Measurements from ENCODE around the gene ENO3.

The ENO3 gene

DNA sequence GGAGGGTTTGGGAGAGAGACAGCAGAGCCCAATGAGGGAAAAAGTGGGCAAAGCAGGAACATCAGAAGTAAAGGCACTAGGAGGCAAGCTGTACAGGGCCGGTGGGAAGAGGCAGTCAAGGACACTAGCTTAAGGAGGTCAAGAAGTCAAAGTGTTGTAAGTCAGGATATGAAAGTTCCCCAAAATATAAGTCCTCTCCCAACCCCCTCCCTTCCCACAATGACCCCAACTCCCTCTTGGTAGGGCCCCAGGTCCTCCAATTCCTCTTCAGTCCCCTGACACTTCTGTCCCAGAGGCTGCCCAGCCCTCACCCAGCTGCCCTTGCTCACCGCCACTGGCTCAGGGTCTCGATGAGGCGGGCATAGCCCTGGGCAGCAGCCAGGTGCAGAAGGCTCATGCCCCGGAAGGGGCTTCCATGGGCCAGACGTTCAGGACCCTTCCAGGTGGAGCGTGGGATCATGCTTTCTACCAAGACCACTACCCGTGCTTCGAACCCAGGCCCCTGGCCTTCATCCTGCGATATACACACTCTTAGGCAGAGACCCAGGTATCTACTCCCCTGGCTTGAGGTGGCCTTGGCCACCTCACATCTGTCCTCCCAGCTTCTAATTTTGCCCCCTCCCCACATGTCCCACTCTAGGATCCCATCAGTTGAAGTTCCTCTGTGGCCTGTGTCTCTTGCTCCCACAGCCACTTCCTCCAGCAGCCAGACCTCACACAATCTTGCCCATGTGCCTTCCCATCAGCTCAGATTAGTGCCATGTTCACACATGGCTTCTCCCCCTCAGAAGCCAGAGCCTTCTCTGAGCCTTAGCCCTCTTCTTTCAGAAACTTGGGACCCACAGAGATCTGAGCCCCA is 22.6 kb downstream of the ENO3 start:
- no peak for DNase-seq (ENCODE audit: low read depth)

DNA sequence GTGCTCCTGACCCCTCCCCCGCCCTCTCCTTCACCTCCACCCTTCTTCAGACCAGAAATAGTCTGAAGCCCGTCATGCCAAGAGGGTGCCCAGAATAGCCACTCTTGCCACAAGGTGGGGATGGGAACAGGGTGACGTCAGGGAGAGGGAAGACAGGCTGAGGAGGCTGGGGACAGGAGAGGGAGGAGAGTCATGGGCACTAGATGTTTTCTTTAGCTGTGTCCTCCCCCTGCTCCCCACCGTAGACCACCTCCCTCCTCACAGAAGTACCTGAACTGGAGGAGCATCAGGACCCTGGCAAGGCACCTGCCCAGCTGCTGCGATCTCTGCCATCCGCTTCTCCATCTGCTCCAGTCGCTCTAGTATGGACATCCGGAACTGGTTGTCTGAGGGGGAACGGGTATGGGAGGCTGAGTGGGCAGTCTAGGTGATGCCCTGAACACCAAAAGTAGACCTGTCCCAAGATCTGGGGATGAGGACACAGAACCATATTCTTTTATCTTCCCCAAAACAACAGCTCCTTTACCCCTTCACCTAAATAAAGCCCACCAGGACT is 23.3 kb downstream of the ENO3 start:
- DNase-seq (ENCODE audit: low read depth) = no peak

DNA sequence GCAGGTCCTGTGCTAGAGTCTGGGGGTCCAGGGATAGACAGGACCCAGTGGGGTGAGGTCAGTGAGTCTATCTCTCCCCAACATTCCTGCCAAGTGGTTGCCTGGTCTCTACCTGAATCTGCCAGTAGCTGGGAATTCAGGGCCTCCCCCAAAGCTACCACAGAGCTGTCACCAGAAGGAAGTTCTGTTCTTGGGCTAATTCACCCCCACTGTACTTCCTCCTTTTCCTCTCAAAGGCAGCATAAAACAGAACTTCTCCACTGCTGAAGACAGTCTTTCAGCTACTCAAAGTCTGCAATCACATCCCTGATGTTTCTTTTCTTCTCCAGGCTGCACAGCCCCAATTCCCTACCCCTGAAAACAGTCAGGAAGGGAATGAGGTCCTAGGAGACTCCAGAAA is 27.8 kb downstream of the ENO3 start:
- no peak for DNase-seq (ENCODE audit: low read depth)

DNA sequence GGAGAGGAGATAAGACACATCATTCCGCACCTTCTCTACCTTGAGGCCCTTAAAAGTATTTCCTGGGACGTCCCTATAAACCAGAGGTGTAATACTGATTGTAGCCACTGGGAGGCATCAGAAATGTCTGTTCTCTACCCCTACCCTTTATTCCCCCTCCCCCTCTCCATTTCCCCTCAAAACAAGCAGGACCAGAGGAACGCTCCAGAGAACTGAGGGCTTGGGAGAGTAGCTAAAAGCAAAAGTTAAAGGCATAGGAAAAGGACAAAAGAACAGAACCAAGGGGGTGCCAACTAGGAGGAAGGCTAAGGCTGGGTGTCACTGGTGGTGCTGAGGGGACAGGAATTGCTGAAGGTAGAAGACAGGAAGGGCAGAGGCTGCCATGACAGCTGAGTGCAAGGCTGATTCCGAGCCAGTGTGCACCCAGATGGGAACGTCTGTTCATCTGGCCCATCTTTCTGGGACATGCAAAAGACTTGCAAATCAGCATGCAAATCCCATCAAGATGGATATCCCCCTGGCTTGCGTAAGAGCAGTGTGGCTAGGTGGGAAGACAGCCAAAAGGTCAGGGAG is 29.8 kb downstream of the ENO3 start:
- no peak for DNase-seq (ENCODE audit: low read depth)

DNA sequence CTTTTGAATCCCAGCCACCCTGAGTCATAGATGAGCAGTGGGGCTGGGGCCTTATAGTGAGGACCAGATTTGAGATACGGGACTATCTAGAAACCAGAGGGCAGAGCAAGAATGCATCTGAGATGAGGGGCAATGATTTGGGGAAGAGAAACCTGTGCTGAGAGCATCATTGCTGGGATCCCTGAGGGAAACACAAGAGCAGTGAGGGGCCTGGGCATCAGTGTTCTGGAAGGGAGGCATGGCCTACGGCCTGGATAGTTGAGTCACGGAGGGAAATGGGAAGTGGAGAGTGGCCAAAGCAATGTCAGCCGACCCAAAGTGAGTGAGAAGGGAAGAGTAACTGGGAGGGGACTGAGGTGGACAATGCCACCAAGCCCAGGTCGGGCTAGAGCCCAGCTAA is 31.4 kb downstream of the ENO3 start:
- DNase-seq (ENCODE audit: low read depth) = no peak

DNA sequence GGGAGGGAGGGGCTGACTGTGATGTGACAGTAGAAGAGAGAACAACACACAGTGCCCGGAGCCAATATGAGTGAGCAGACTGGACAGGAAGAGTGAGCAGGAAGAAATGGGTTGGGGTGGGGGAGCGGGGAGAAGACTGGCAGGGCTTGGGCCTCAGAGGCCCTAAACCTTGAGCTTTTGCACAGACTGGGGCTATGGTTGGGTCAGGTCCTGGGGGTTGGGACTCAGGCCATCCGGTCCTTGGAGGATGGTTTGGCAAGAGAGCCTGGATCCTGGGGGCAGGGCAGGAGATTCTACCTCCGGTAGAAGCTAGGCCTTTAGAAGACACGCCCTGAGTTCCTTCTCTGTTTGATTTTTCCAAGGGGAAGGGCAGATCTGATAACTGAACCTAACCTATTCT is 35.5 kb downstream of the ENO3 start:
- DNase-seq (ENCODE audit: low read depth) = no peak

DNA sequence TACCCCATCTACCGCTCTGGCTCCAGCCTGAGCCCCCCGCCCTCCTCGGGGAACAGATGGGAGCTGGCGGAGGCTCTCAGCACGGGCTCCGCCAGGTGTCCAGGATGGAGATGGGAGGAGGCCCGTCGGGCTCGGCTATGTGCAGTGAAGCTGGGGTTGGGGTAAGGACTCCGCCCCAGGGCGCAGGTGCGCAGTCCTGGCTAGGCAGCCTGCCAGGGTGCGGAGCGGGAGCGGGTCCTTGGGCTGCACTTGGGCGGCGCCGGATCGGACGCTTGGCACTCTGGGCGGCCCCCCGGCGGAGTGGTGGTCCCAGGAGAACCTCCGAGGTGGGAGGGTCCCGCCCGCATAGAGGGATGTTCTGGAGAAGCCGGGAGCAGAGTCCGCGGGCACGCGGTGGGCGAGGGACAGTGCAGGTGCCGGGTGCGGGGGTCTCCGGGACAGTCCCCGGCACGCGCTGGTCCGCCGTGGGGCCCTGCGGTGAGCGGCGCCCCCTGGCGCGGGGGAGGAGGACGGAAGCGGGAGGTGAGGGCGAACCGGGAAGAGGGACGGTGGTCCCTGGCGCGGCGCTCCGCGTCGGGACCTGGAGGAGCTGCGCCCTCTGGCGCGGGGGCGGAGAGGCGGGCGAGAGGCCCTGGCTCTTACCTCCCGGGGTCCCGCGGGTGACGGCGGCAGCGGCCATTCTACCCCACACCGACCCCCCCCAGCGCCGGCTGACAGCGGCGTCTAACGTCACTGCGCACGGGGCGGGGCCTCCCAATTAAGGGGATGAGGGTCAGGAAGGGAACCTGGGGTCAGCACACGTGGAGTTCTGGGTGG is 36.2 kb downstream of the ENO3 start, which contains the start of gene CAMTA2:
Gene CAMTA2 (minus strand): TSS at position 725 of the 816 bp plus-strand sequence. CDS start 1,453 bp downstream, outside the sequence.
- peak; percentile 82 for DNase-seq (ENCODE audit: low read depth)

DNA sequence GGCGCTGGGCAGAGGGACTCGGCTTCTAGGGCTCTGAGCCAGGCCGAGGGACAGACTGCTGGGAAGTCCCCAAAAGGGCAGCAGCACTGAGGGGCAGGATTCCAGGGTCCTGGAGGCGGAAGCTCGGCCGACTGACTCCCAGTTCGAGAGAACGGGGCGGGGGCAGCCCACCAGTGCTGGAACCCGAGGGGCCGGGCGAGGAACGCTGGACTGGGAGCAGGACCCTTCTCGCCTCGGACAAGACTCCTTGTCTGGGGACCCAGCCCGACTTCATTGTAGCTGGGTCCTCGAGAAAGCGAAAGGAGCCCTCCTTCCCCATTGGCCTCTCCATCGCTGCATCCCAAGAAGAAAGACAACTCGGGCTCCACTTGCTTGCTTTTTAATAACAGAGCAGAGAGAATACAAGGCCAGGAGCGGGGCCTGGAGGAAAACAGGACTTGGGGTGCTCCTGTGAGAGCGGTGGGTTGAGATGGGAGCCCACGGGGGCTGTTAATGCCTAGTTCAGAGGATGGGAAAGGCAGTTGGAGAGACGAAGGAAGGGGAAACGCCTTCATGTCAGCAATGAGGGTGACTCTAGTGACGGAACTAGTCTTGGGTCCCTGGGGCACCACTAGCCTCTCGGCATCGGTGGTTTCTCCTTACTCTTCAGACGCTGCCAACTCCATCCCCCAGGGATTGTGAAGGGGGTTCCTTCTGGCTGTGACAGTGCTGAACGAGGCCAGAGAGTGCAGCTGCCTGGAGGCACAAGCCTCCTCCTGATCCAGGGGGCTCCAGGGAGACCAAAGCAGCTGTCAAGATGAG is 37.0 kb downstream of the ENO3 start:
- no peak for DNase-seq (ENCODE audit: low read depth)

DNA sequence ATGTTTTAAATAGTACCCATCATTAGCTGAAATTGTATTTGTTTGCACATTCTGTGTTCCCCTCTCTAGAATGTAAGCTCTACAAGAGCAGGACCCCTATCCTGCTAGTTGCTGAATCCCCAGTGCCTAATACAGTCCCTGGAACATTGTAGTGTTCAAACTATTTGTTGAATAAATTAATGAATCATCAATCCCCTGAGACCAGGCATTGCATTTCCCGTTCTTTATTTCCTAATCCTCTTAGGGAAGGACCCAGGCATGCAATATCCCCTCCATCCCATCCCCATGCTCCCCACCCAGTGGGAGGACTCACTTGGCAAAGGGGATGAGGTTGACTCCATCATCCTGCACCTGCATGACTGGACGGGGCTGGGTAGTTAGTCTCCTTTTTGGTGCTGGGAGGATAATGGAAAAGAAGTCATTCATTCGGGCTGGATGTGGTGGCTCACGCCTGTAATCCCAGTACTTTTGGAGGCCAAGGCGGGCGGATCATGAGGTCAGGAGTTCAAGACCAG is 43.2 kb downstream of the ENO3 start:
- no peak for DNase-seq (ENCODE audit: low read depth)

DNA sequence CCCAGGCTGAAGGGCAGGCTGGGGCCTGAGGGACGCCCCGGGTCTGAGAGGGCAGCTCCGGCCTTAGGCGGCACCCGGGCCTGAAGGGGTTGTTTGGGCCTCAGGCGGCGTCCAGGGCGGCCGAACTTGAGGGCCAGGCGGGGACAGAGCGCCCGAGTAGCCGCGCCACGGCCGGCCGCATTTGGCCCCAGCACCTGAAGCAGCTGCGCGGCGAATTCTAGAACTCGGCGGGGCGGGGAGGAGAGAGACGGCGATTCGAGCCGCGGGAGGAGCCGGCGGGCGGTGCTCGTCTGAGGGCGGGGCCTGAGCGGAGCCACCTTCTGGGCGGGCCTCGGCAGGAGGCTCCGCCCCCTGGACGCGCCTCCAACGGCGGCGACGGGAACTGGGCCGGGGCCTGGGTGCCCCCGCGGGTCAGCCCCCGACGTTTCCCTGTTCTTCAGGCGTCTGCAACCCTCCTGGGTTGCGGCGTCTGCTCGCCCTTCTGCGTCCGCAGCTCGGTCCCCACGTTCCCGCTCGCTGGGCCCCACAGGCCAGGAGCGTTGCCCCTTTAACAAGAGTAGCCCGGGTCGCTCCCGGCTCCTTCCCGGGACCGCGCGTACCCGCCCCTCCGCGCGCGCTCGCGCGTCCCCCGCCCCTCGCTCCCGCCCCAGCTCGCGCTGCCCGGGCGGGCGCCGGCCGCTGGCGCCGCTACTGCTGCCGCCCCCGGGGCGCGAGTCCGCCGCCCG is 46.5 kb downstream of the ENO3 start, which contains the start of the genes INCA1 and KIF1C:
Gene INCA1 (minus strand): TSS at position 221 of the 725 bp plus-strand sequence. CDS start 3,085 bp downstream, outside the sequence.
Gene KIF1C (plus strand): TSS at position 649 of the 725 bp plus-strand sequence. CDS start 2,297 bp downstream, outside the sequence.
- peak; percentile 86 for DNase-seq (ENCODE audit: low read depth)

DNA sequence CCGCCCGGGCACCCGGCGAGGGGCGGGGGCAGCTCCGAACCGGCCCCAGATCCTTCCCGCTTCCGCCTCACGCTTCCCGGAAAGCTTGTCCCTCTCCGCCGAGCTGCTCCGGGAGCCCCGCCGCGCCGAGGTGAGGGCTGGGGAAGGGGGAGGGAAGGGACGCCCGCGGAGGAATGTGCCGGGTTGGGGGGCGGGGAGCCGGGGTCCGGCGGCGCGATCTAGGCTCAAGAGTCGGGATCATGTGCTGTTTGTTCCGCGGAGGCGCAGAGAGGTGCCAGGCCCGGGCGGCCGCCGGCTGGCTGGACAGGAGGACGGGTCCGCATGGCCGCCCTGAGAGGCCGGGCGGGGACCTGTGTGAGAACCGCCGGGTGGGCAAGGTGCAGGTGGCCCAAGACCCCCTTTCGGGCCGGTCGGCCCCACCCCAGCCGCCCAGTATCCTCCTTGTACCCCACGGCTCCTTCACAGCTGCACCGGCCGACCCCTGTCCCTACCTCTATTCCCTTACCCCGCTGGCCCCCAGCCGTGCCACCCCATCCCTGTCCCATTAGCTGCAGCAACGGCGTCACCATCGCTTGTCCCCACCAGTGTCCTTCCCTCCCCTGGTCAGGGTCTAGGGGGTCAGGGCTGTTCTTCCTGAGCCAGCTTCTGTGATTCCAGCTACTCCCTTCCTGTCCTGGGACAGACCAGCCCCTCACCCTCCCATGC is 47.3 kb downstream of the ENO3 start:
- DNase-seq (ENCODE audit: low read depth) = no peak

DNA sequence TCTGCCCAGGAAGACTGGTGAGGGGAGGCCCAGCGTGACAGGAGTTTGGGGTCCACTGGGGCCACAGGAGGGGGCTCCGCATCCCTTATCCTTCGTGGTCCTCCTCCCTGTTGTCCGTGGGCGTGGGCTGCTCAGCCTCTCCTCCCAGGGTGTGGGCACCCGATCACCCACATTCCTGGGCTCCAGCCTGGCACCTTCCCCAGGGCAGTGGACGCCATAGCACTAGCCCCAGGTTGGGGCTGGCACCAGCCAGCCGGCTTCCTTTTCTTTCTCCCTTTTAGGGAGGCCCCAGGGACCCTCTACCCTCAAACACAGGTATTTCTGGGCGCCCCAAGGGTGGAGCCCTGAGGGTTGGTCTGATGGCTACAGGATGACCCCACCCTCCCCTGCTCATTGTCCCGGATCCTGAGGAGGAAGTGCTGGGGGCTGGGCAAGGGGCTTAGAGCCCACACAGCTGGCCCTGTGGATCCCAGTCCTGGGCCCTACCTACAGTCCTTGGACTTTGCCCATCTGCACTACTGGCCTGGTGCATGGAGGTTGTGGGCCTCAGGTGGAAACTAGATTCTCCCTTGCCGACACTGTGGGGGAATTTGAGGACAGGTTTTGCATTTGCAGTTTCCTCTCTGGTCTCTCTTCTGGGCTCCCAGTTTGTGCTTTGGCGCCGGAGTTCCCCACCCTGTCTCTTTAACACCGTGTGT is 48.0 kb downstream of the ENO3 start:
- DNase-seq (ENCODE audit: low read depth) = no peak

DNA sequence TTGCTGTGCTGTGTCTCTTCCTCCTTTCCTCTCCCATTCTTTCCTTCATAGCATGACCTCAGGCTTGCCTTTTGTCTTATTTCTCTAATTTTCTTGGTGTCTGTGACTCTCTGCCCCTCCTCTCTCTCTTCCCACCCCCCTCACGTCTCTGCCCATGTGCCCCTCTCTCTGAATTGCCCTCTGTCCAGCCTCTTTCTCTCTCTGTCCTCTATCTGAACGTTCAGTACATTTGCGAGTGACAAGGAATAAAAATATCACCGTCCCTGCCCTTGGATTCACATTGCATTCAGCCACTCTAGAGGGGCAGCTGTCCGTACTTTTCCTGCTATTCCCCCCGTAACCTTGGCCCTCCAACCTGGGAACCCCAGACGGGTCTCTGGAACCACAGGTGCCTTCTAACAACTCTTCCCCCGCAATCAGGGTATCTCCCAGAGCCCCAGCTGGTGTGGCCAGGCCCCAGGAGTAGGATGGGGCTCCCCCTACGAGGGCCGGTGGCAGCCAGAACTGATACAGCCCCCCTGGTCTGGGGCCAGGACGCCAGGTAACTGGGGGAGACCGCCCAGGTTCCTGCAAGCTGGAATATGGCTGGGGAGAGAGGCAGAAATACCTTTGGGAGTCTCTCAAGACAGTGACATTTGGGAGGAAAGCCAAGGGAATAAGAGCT is 48.6 kb downstream of the ENO3 start:
- DNase-seq (ENCODE audit: low read depth) = no peak

DNA sequence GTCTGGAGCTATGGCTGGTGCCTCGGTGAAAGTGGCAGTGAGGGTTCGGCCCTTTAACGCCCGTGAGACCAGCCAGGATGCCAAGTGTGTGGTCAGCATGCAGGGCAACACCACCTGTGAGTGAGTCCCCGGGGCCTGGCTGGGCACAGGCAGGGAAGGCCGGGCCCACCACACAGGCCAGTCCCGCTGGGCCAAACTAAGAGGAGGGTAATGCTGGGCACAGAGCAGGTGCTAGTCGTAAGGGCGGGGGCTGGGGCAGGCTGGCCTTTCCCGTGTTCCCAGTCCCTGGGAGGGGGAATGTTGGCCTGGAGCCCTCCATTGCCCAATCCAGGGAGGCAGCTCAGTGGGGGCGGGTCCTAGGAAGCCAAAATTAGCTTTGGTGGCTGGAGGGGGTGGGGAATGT is 49.3 kb downstream of the ENO3 start:
- no peak for DNase-seq (ENCODE audit: low read depth)

DNA sequence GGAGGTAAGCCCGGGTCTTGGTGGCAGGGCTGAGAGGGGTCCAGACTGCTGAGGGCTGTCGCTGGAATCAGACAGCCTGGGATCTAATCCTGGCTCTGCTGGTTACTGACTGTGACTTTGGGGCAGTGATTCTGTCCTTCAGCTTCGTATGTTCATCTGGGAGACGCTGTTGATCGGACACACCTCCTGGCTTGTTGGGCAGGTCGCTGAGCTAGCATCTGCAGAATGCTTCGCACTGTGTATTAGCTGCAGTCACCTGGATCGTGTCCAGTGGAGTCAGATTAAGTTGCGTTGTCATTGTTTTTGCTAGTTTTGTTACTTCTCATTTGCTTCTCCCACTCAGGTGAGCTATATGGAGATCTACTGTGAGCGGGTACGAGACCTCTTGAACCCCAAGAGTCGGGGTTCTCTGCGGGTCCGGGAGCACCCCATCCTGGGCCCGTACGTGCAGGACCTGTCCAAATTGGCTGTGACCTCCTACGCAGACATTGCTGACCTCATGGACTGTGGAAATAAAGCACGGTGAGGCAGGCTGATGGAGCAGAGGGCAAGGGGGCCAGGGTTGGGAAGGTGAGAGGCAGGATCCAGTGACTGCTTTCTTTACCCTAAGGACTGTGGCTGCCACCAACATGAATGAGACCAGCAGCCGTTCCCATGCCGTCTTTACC is 51.3 kb downstream of the ENO3 start:
- DNase-seq (ENCODE audit: low read depth) = no peak

DNA sequence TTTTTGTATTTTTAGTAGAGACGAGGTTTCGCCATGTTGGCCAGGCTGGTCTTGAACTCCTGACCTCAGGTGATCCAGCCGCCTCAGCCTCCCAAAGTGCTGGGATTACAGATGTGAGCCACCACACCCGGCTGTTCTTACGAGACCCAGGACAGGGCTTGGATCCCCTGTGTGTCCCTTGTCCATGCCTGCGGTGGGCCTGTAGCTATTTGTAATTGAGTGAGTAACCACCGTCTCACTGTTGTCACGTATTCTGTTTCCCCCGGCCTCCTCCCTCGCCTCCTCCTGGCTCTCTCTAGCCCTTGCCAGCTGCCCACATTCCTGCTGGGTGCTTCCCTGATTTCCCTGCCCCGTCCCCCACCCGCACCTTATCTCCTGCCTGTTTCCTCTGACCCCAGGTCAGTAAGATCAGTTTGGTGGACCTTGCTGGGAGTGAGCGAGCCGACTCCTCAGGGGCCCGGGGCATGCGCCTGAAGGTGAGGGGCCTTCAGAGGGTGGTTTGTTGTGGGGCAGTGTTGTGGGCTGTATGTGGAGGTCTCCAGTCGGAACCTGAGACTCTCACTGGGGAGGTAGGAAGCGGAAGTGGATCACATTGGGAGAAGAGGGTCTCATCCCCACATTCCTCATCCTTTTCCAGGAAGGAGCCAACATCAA is 52.4 kb downstream of the ENO3 start:
- no peak for DNase-seq (ENCODE audit: low read depth)
